ENCODE measurements around the gene DENND11.

Gene DENND11, protein sequence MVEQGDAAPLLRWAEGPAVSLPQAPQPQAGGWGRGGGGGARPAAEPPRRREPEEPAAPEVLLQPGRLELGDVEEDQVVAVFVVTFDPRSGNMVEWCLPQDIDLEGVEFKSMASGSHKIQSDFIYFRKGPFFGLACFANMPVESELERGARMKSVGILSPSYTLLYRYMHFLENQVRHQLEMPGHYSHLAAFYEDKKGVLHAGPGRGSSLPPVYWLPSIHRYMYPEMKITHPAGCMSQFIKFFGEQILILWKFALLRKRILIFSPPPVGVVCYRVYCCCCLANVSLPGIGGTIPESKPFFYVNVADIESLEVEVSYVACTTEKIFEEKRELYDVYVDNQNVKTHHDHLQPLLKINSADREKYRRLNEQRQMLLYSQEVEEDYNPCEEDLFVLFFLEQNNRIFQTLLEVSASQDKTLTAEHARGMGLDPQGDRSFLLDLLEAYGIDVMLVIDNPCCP

DNA sequence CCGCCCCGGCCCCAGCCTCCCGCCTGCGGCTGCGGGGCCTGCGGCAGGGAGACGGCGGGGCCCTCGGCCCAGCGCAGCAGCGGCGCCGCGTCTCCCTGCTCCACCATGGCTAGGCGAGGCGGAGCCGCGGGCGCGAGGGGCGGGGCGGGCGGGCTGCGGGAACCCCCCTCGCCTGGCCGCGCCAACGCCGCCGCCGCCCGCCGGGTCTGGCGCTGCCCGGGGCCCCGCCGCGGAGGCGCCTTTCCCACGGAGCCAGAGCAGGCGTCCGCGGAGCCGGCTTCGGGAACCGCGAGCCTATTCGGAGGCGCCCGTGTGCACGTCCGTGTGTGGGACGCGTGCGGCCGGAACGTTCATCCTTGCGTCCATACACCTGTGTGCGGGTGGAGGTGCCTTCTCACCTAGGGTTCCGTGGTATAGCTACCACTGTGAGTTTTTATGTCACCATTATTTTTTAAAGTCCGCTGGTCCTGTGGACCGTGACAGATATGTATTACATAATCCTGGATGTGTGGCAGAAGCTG is at the start of gene DENND11:
TSS of gene DENND11 (minus strand) at position 120 of the 521 bp plus-strand sequence. CDS start at position 107, 13 bp downstream.
- peak within 1 kb of the TSS; percentile 79 for H3K4me3 Mint-ChIP-seq
- H3K36me3 Mint-ChIP-seq: peaks cover 17% of the 10 kb centered on the region
- peak within 1 kb of the TSS; percentile 4 for H3K27ac Mint-ChIP-seq
- H3K4me1 Mint-ChIP-seq: peaks cover 38% of the 10 kb centered on the region
- peak; percentile 86 for ATAC-seq
- H3K9me3 Mint-ChIP-seq: no peaks in the 10 kb centered on the region
- DNase-seq (ENCODE audit: low spot score in 2 of 2): peak; percentile 29 to 62

DNA sequence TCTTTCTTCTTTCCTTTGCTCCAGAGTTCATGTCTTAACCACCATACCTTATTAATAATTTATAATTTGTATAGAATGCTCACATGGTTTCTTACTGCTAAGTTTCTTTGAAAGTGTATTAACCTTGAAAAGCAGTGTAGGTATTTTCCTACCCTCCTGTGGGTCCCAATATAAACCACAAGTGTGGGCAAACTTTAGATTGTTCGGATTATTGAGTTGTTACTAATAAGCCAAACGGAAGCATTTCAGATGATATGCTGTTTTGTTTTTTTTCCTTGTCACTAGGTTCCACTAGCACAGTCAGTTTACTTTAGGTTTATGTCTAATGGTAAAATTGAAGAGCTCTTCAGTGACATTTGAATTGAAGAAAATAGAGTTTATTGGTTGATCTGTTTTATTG is 46.4 kb upstream of the DENND11 start:
- H3K4me1 Mint-ChIP-seq: peaks cover 7% of the 10 kb centered on the region
- H3K4me3 Mint-ChIP-seq: no peak overlapping the region
- H3K36me3 Mint-ChIP-seq: peaks cover 100% of the 10 kb centered on the region
- ATAC-seq (no peak), DNase-seq (ENCODE audit: low spot score in 2 of 2) (no peak)
- H3K27ac Mint-ChIP-seq: no peak overlapping the region
- H3K9me3 Mint-ChIP-seq: peaks cover 7% of the 10 kb centered on the region

DNA sequence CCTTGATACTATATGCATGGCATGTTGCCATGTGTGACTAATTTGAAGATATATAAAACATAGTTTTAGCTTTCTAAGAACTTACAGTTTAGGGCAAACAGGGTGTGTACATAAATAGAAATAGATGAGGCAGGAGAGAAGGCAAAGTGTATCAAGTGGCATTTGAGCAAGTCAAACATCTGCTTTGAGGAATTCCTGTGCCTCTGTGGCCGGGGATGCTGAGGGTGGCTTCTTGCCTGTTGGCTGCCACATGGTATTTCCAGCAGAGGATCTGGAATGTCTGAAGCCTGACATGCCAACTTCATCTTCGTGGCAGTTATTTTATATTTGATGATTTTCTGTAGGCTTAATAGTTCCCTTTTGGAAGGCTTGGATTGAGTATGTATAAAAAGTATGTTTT is 42.2 kb upstream of the DENND11 start:
- Mint-ChIP-seq H3K9me3 (no peaks in the 10 kb centered on the region), H3K4me3 (no peak overlapping the region), H3K4me1 (peaks cover 33% of the 10 kb centered on the region), H3K27ac (no peak overlapping the region), H3K36me3 (peaks cover 99% of the 10 kb centered on the region)
- ATAC-seq: no peak
- DNase-seq (ENCODE audit: low spot score in 2 of 2): no peak

DNA sequence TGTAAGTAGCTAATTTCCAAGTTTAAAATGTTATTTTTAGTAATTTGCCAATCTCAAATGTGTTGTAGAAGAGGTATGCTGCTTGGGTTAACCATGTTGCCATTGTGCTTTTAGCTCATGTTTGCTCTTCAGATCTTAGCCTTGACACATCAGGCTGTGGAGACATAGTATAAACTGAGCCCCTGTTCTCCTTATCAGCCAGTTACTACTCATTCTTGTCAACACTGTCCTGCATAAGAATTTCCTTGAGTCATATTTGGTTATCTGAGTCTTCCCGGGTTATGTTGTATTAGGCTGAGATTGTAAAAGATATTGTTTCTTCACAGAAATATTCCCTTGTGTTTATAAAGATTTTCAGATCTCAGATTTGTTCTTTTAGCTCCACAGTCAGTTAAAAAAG is 40.3 kb upstream of the DENND11 start:
- peaks cover 94% of the 10 kb centered on the region for H3K36me3 Mint-ChIP-seq
- H3K4me1 Mint-ChIP-seq: peaks cover 46% of the 10 kb centered on the region
- H3K9me3 Mint-ChIP-seq: no peaks in the 10 kb centered on the region
- ATAC-seq (no peak), DNase-seq (ENCODE audit: low spot score in 2 of 2) (no peak)
- H3K4me3 Mint-ChIP-seq: no peak overlapping the region
- peak overlapping the region; percentile 79 for H3K27ac Mint-ChIP-seq

DNA sequence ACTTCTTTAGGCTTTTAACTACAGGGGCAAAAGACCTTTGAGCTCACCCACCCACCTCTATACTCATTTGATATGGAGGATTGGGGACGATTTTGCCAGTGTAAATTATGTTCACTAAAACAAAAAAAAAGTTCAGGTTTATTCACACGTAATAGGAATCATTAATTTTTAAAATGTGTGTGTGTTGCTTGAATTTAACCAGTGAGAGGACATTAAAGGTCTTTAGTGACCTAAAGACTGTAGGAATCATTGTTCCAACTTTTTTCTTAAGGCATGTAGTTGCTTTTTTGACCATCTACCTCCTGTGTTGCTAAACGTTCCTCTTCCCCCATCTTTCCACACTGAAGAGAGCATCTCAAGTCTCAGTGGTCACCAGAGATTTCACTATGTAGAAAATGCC is 37.3 kb upstream of the DENND11 start:
- peak overlapping the region; percentile 17 for H3K27ac Mint-ChIP-seq
- H3K36me3 Mint-ChIP-seq: peaks cover 64% of the 10 kb centered on the region
- H3K4me1 Mint-ChIP-seq: peaks cover 49% of the 10 kb centered on the region
- DNase-seq (ENCODE audit: low spot score in 2 of 2): no peak
- peak overlapping the region; percentile 87 for H3K4me3 Mint-ChIP-seq
- ATAC-seq: no peak
- H3K9me3 Mint-ChIP-seq: no peaks in the 10 kb centered on the region

DNA sequence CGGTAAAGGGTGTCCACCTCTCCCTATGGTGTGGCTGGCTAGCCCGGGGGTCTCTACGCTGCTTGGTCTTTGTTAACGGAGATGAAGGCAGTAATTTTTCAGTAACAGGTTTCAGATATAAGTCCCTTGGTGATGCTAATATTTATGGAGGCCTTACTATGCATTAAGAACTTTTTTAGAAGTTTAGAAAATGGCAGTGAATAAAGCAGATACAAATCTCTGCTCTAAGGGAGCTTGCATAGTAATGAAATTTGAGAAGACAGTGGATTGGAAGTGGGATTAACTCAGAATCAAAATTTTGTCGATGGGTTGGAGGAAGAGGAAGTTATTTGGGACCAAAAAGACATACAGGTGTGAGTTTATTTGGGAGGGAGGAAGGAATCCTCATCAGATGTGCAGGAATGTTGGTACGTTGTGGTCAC is 36.6 kb upstream of the DENND11 start:
- no peak for ATAC-seq
- Mint-ChIP-seq H3K4me1 (peaks cover 44% of the 10 kb centered on the region), H3K4me3 (peak overlapping the region; percentile 87), H3K36me3 (peaks cover 58% of the 10 kb centered on the region), H3K9me3 (no peaks in the 10 kb centered on the region), H3K27ac (peak overlapping the region; percentile 95)
- no peak for DNase-seq (ENCODE audit: low spot score in 2 of 2)

DNA sequence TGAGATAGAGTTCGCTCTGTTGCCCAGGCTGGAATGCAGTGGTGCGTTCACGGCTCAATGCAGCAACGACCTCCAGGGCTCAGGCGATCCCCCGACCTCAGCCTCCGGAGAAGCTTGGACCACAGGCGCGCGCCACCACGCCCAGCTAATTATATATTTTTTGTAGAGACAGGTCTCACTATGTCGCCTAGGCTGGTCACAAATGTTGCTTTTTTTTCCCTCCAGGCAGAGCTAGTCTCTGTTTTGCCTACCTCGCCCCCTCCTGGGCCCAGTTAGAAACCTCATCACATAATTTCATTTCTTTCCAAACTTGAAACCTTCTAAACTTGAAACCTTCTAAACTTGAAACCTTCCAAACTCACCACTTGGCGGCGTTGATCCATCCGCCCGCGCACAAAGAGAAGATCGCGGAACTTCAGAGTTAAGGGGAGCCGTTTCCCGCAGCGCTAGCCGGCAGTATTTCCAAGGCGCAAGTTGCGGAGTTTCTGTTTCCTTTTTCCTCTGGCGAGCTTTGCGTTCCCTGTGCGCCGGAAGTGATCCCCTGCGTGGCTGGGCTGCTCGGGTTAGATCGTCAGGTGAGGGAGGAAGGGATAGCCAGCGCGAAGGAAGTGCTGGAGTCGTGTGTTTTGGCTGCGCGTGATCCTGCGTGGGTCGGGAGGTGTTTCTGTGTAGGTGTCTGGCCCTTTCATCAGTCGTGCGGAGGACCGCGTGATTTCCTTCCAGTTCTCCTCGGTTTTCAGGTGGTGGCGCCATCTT is 36.0 kb upstream of the DENND11 start, which contains the start of gene SSBP1:
TSS of gene SSBP1 (plus strand) at position 523 of the 756 bp plus-strand sequence. CDS start 809 bp downstream, outside the sequence.
- H3K27ac Mint-ChIP-seq: peak within 1 kb of the TSS; percentile 95
- DNase-seq (ENCODE audit: low spot score in 2 of 2) (peak; percentile 81 to 95), ATAC-seq (peak; percentile 92)
- H3K4me1 Mint-ChIP-seq: peaks cover 40% of the 10 kb centered on the region
- H3K9me3 Mint-ChIP-seq: no peaks in the 10 kb centered on the region
- peaks cover 52% of the 10 kb centered on the region for H3K36me3 Mint-ChIP-seq
- peak within 1 kb of the TSS; percentile 87 for H3K4me3 Mint-ChIP-seq

DNA sequence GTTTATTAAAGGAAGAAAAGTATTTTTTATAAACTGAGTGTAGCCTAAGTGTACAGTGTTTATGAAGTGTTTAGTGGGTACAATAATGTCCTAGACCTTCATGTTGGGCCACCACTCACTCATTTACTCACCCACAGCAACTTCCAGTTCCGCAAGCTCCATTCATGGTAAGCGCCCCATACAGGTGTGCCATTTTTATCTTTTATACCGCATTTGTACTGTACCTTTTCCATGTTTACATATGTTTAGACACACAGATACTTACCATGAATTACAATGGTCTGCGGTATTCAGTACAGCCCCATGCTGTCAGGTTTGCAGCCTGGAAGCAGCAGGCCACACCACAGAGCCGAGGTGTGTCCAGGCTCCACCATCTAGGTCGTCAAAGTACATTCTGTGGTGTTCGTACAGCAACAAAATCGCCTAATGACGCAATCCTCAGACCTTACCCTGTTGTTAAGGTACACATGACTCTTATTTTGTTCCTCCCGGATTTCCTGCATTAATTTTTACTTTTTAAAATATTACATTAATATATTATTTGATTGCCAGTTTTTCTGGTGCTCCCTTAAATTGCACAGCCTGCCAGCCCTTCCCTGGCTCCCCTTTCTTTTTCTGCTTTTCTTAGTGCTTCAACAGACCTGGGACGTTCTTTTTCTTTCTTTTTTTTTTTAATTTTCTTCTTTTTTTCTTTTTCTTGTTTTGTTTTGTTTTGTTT is 35.3 kb upstream of the DENND11 start:
- DNase-seq (ENCODE audit: low spot score in 2 of 2) (peak in 1 of 2 donors; percentile 57), ATAC-seq (no peak)

DNA sequence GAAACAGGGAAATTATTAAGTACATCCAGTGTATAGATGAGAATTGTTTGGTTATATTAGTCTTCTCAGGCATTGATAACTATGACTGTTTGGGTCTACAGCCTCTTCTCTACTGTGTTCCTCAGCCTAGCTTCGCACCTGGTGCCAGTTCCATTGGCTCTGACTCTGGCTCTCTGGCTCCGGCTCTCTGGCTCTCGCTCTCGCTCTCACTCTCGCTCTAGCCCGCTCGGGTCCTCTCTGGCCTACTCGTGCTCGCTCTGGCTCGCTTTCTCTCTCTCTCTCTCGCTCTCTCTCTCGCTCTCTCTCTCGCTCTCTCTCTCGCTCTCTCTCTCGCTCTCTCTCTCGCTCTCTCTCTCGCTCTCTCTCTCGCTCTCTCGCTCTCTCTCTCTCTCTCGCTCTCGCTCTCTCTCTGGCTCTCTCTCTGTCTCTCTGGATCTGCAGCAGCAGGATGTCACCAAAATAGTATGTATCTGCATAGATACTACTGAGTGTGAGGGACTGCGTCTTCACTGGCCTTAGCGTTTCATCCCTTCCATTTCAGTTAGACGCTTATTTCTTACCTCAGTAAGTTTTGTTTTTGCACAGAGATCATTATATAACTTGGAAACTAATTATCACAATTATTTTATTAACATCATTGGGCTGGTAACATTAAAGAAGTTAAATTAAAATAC is 29.6 kb upstream of the DENND11 start:
- no peaks in the 10 kb centered on the region for H3K36me3 Mint-ChIP-seq
- no peaks in the 10 kb centered on the region for H3K4me1 Mint-ChIP-seq
- H3K27ac Mint-ChIP-seq: no peak overlapping the region
- H3K9me3 Mint-ChIP-seq: no peaks in the 10 kb centered on the region
- ATAC-seq (no peak), DNase-seq (ENCODE audit: low spot score in 2 of 2) (no peak)
- H3K4me3 Mint-ChIP-seq: no peak overlapping the region

More for the DNA sequence above, 35.3 kb upstream of the DENND11 start:
- H3K36me3 Mint-ChIP-seq: peaks cover 45% of the 10 kb centered on the region
- peak overlapping the region; percentile 87 for H3K4me3 Mint-ChIP-seq
- H3K27ac Mint-ChIP-seq: peak overlapping the region; percentile 95
- H3K4me1 Mint-ChIP-seq: peaks cover 34% of the 10 kb centered on the region
- no peaks in the 10 kb centered on the region for H3K9me3 Mint-ChIP-seq

DNA sequence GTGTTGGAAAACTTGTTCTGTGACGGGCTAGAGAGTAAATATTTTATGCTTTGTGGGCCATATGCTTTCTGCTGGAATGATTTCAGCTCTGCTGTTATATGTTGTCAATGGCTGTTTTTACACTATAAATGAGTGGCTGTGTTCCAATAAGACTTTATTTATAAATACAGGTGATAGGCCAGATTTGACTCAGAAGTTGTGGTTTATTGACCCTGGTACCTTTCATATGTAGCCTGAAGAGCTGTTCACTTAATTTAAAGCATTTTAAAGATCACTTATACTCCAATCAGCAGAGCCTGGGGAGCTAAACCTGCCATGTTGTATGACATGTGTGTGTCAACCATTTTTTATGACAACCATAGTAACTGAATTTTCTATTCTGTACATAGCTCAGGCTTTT is 27.1 kb upstream of the DENND11 start:
- Mint-ChIP-seq H3K36me3 (no peaks in the 10 kb centered on the region), H3K4me3 (no peak overlapping the region), H3K9me3 (no peaks in the 10 kb centered on the region), H3K4me1 (no peaks in the 10 kb centered on the region), H3K27ac (no peak overlapping the region)
- DNase-seq (ENCODE audit: low spot score in 2 of 2) (no peak), ATAC-seq (no peak)

DNA sequence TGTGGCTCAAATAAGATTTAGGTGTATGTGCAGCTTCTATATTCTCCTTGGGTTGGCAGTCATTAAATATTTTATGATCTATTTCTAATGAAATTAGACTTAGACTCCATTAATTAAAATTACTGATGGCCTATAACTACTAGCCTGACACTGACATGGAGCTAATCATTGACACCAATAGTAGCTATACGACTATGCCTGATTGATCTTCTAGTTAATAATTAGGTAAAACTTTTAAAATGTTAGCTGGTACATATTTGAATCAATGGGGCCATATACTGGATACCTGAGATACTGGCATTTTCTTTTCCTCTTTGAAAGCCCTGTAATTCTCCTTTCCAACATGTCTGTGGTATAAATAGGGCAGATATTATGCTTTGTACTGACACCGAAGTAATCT is 20.6 kb upstream of the DENND11 start:
- Mint-ChIP-seq H3K9me3 (no peaks in the 10 kb centered on the region), H3K4me3 (no peak overlapping the region), H3K27ac (no peak overlapping the region), H3K36me3 (no peaks in the 10 kb centered on the region), H3K4me1 (no peaks in the 10 kb centered on the region)
- no peak for DNase-seq (ENCODE audit: low spot score in 2 of 2)
- ATAC-seq: no peak

DNA sequence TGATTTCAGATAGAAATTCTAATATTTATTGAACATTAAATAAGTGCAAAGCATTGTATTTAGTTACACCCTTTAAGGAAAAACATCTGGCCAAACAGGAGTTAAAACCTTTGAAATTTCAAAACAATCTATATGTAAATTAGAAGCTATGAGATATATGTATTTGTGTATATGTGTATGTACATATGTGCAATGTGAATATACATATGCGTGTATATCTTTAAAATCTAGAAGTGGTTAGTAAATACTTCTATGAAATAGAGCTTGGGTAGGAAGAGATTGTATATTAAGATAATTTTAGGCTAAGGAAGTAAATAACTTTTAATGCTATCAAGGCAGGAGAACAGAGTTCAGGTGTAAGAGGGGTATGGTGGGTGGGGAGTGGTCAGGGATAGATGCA is 15.5 kb upstream of the DENND11 start:
- peaks cover 4% of the 10 kb centered on the region for H3K4me1 Mint-ChIP-seq
- H3K4me3 Mint-ChIP-seq: no peak overlapping the region
- DNase-seq (ENCODE audit: low spot score in 2 of 2) (no peak), ATAC-seq (no peak)
- H3K27ac Mint-ChIP-seq: no peak overlapping the region
- H3K9me3 Mint-ChIP-seq: no peaks in the 10 kb centered on the region
- no peaks in the 10 kb centered on the region for H3K36me3 Mint-ChIP-seq

DNA sequence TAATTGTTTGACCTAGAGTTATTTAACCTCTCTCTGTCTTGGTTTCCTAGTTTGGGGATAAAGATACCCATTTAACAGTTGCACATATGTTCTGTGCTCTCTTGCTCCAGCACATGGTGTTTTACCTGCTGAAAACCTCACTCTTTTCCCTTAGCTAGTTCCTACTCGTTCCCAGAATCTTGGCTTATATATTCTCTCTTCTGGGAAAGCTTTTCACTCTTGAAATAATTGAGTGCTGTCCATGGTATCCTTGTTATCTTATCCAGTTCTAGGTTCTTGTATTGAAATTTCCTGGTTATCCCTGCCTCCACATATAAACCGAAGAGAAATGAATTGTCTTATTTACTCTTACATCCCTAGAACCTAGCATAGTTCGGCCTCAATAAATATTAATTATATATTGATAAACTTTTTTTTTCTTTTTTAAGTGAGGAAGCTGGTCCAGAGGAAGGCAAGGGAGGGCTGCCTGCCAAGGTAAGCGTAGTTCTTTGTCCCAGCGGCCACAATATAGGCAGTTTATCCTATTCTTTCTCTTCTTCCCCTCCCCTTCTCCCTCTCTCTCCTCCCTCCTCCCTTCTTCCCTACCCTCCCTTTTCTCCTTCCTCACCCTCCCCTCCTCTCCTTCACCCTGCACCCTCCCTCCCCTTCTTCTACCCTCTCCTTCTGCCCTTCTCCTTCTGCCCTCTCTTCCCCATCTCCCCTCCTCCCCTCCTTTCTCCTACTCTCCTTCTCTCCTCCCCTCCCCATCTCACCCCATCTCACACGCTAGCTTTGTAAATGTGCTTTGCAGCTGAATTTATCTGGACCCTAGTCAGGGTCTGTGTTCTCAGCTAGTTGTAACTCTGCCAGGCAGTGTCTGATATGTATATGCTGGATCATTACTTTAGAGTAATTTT is 14.1 kb upstream of the DENND11 start:
- no peak for DNase-seq (ENCODE audit: low spot score in 2 of 2)
- Mint-ChIP-seq H3K36me3 (no peaks in the 10 kb centered on the region), H3K27ac (no peak overlapping the region), H3K4me3 (no peak overlapping the region), H3K4me1 (peaks cover 7% of the 10 kb centered on the region), H3K9me3 (no peaks in the 10 kb centered on the region)
- ATAC-seq: no peak

DNA sequence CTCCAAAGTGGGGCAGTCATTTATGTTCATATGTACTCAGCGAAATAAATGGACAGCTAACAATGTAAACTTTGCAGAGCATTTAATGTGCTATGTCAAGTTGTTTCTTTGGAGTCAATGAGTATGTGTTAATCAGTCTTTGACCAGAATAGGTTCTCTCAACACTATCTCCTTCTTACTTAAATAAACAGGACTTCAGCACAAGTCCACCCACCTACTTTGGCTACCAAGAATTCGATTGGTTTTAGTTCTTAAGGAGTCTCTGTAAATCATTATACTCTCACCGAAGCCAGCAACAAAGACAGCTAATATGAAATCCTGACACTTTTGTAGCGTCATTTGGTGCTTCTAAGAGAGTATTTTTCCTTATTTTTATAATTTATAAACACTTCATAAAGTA is 13.1 kb upstream of the DENND11 start:
- DNase-seq (ENCODE audit: low spot score in 2 of 2) (no peak), ATAC-seq (no peak)
- H3K4me1 Mint-ChIP-seq: peaks cover 7% of the 10 kb centered on the region
- H3K27ac Mint-ChIP-seq: no peak overlapping the region
- H3K36me3 Mint-ChIP-seq: no peaks in the 10 kb centered on the region
- no peak overlapping the region for H3K4me3 Mint-ChIP-seq
- H3K9me3 Mint-ChIP-seq: no peaks in the 10 kb centered on the region

All from stimulated activated effector memory CD8-positive, alpha-beta T cell treated with anti-CD3 and anti-CD28 coated beads, Interleukin-12 subunit alpha, Interleukin-12 subunit beta, amount 100 ng/mL, for 72 hours (primary cell).